ENCODE results near the gene FBXL13.
"Not testable (repeated sequence)": the region's sequence is repeated elsewhere in the genome, so short reads cannot be mapped to it uniquely, and the experiment has no call there.

Gene FBXL13

GRCh38 chr7:103023578-103023977 lies 51.0 kb downstream of the FBXL13 start:
- H3K27ac Mint-ChIP-seq; H3K4me1 Mint-ChIP-seq (ENCODE audit: low read depth); H3K27me3 Mint-ChIP-seq; H3K4me3 Mint-ChIP-seq; H3K9me3 Mint-ChIP-seq (ENCODE audit: low read depth): not testable (repeated sequence)
- H3K36me3 Mint-ChIP-seq, result peaks cover 25% of the 10 kb centered on the region

- H3K36me3 Mint-ChIP-seq, result peaks cover 32% of the 10 kb centered on the region
- not testable (repeated sequence) for H3K4me3 Mint-ChIP-seq; H3K27me3 Mint-ChIP-seq; H3K27ac Mint-ChIP-seq; H3K4me1 Mint-ChIP-seq (ENCODE audit: low read depth); H3K9me3 Mint-ChIP-seq (ENCODE audit: low read depth)
Observed at GRCh38 chr7:103021490-103021889, 53.1 kb downstream of the FBXL13 start.

GRCh38 chr7:103020876-103021275 lies 53.7 kb downstream of the FBXL13 start:
- not testable (repeated sequence) for H3K27me3 Mint-ChIP-seq; H3K4me1 Mint-ChIP-seq (ENCODE audit: low read depth); H3K27ac Mint-ChIP-seq; H3K9me3 Mint-ChIP-seq (ENCODE audit: low read depth); H3K4me3 Mint-ChIP-seq
- peaks cover 34% of the 10 kb centered on the region for H3K36me3 Mint-ChIP-seq

GRCh38 chr7:103018295-103018694 lies 56.3 kb downstream of the FBXL13 start:
- not testable (repeated sequence) for H3K27ac Mint-ChIP-seq; H3K4me3 Mint-ChIP-seq; H3K9me3 Mint-ChIP-seq (ENCODE audit: low read depth); H3K27me3 Mint-ChIP-seq; H3K4me1 Mint-ChIP-seq (ENCODE audit: low read depth)
- H3K36me3 Mint-ChIP-seq, result peaks cover 43% of the 10 kb centered on the region

GRCh38 chr7:103011650-103012049 lies 62.9 kb downstream of the FBXL13 start:
- Mint-ChIP-seq H3K27me3 (peaks cover 2% of the 10 kb centered on the region), H3K9me3 (ENCODE audit: low read depth) (no peaks in the 10 kb centered on the region), H3K36me3 (peaks cover 23% of the 10 kb centered on the region), H3K4me3 (no peak overlapping the region), H3K27ac (no peak overlapping the region), H3K4me1 (ENCODE audit: low read depth) (peaks cover 2% of the 10 kb centered on the region)

- Mint-ChIP-seq H3K4me1 (ENCODE audit: low read depth) (peaks cover 2% of the 10 kb centered on the region), H3K27ac (no peak overlapping the region), H3K9me3 (ENCODE audit: low read depth) (no peaks in the 10 kb centered on the region), H3K4me3 (no peak overlapping the region), H3K27me3 (peaks cover 2% of the 10 kb centered on the region), H3K36me3 (peaks cover 24% of the 10 kb centered on the region)
Observed at GRCh38 chr7:103010211-103010610, 64.4 kb downstream of the FBXL13 start.

GRCh38 chr7:103009466-103010185 lies 65.0 kb downstream of the FBXL13 start:
- Mint-ChIP-seq H3K9me3 (ENCODE audit: low read depth) (no peaks in the 10 kb centered on the region), H3K36me3 (peaks cover 23% of the 10 kb centered on the region), H3K27me3 (peaks cover 2% of the 10 kb centered on the region), H3K27ac (no peak overlapping the region), H3K4me3 (no peak overlapping the region), H3K4me1 (ENCODE audit: low read depth) (peaks cover 2% of the 10 kb centered on the region)

- Mint-ChIP-seq H3K27ac (no peak overlapping the region), H3K27me3 (no peaks in the 10 kb centered on the region), H3K4me3 (no peak overlapping the region), H3K4me1 (ENCODE audit: low read depth) (no peaks in the 10 kb centered on the region), H3K36me3 (peaks cover 33% of the 10 kb centered on the region), H3K9me3 (ENCODE audit: low read depth) (peaks cover 23% of the 10 kb centered on the region)
Observed at GRCh38 chr7:103003004-103003403, 71.6 kb downstream of the FBXL13 start.

- H3K9me3 Mint-ChIP-seq (ENCODE audit: low read depth), result peaks cover 23% of the 10 kb centered on the region
- H3K27ac Mint-ChIP-seq, result no peak overlapping the region
- H3K27me3 Mint-ChIP-seq, result no peaks in the 10 kb centered on the region
- H3K36me3 Mint-ChIP-seq, result peaks cover 30% of the 10 kb centered on the region
- no peak overlapping the region for H3K4me3 Mint-ChIP-seq
- H3K4me1 Mint-ChIP-seq (ENCODE audit: low read depth), result no peaks in the 10 kb centered on the region
Observed at GRCh38 chr7:103001210-103001609, 73.4 kb downstream of the FBXL13 start.

GRCh38 chr7:102996957-102997356 lies 77.6 kb downstream of the FBXL13 start:
- peaks cover 8% of the 10 kb centered on the region for H3K36me3 Mint-ChIP-seq
- no peak overlapping the region for H3K4me3 Mint-ChIP-seq
- peaks cover 13% of the 10 kb centered on the region for H3K9me3 Mint-ChIP-seq (ENCODE audit: low read depth)
- no peak overlapping the region for H3K27ac Mint-ChIP-seq
- H3K27me3 Mint-ChIP-seq, result no peaks in the 10 kb centered on the region
- H3K4me1 Mint-ChIP-seq (ENCODE audit: low read depth), result no peaks in the 10 kb centered on the region

GRCh38 chr7:102995609-102996008 lies 79.0 kb downstream of the FBXL13 start:
- not testable (repeated sequence) for H3K4me3 Mint-ChIP-seq; H3K4me1 Mint-ChIP-seq (ENCODE audit: low read depth); H3K27me3 Mint-ChIP-seq; H3K36me3 Mint-ChIP-seq; H3K9me3 Mint-ChIP-seq (ENCODE audit: low read depth); H3K27ac Mint-ChIP-seq

- Mint-ChIP-seq H3K27ac (no peak overlapping the region), H3K9me3 (ENCODE audit: low read depth) (no peaks in the 10 kb centered on the region), H3K36me3 (no peaks in the 10 kb centered on the region), H3K4me3 (no peak overlapping the region), H3K27me3 (no peaks in the 10 kb centered on the region), H3K4me1 (ENCODE audit: low read depth) (no peaks in the 10 kb centered on the region)
Observed at GRCh38 chr7:102994567-102994966, 80.0 kb downstream of the FBXL13 start.

- Mint-ChIP-seq H3K27me3 (no peaks in the 10 kb centered on the region), H3K27ac (no peak overlapping the region), H3K9me3 (ENCODE audit: low read depth) (no peaks in the 10 kb centered on the region), H3K4me3 (no peak overlapping the region), H3K36me3 (no peaks in the 10 kb centered on the region), H3K4me1 (ENCODE audit: low read depth) (no peaks in the 10 kb centered on the region)
Observed at GRCh38 chr7:102993718-102994029, 80.9 kb downstream of the FBXL13 start.

GRCh38 chr7:102992938-102993717 lies 81.5 kb downstream of the FBXL13 start:
- H3K27me3 Mint-ChIP-seq, result no peaks in the 10 kb centered on the region
- H3K4me3 Mint-ChIP-seq, result no peak overlapping the region
- no peak overlapping the region for H3K27ac Mint-ChIP-seq
- H3K4me1 Mint-ChIP-seq (ENCODE audit: low read depth), result no peaks in the 10 kb centered on the region
- H3K36me3 Mint-ChIP-seq, result no peaks in the 10 kb centered on the region
- no peaks in the 10 kb centered on the region for H3K9me3 Mint-ChIP-seq (ENCODE audit: low read depth)

- no peaks in the 10 kb centered on the region for H3K4me1 Mint-ChIP-seq (ENCODE audit: low read depth)
- H3K27ac Mint-ChIP-seq, result no peak overlapping the region
- H3K36me3 Mint-ChIP-seq, result no peaks in the 10 kb centered on the region
- H3K27me3 Mint-ChIP-seq, result no peaks in the 10 kb centered on the region
- H3K9me3 Mint-ChIP-seq (ENCODE audit: low read depth), result no peaks in the 10 kb centered on the region
- H3K4me3 Mint-ChIP-seq, result no peak overlapping the region
Observed at GRCh38 chr7:102992509-102992937, 82.1 kb downstream of the FBXL13 start.

Data from activated naive CD8-positive, alpha-beta T cell (primary cell).